ENCODE results near the gene MEF2C.

DNA sequence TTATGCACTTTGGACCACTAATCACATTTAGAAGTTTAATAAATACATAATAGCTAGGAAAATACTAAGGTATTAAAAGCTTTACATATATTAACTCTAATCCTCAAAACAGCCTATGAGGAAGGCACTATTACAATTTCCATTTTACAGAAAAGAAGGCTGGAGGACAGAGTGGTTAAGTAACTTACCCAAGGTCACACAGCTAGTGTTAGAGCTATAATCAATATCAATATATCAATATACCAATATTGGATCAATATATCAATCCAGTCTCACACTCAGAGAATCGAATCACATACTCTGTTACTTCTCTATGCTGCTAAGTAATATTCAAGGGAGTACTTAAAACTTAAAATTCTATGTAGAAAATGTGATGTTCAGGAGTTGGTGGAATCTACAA is 45.2 kb downstream of the MEF2C start:
- no peak for TF ChIP-seq EZH2 (IDR thresholded peaks at IDR 0.05; ENCODE audit: insufficient read depth, poor library complexity, severe bottlenecking)
- no peak for TF ChIP-seq EZH2phosphoT487 (IDR thresholded peaks at IDR 0.05; ENCODE audit: insufficient read depth, low read depth)

Data from GM23248 (cell line).